Stimulated activated CD8-positive, alpha-beta memory T cell treated with anti-CD3 and anti-CD28 coated beads, Interleukin-4, amount 100 ng/mL, for 1 hour (primary cell): ENCODE measurements around the gene ARHGAP29.

Experiments used
- DNase-seq, 2 donors: peaks; one replicate each; pipeline ENCODE4 v3.0.0-alpha.2; 2020; ENCODE audit warnings: low read depth in 2 of 2, low spot score in 1 of 2

The ARHGAP29 gene

GRCh38 chr1:94126651-94127050 is 110.7 kb downstream of the ARHGAP29 start:
- no peak for DNase-seq

- no peak for DNase-seq
Observed at GRCh38 chr1:94125551-94126514, 111.6 kb downstream of the ARHGAP29 start.

GRCh38 chr1:94124538-94124937 is 112.8 kb downstream of the ARHGAP29 start:
- DNase-seq, result no peak

- DNase-seq, result no peak
Observed at GRCh38 chr1:94122201-94122970, 115.0 kb downstream of the ARHGAP29 start.
